Loucy (cell line): ENCODE data around the gene UBALD2.
"Not testable (repeated sequence)": the region's sequence is repeated elsewhere in the genome, so short reads cannot be mapped to it uniquely, and the experiment has no call there.

Experiments used
- H2AFZ ChIP-seq: fragments of 200-600 bp; sonication (generic); 2 replicates; pipeline ENCODE4 v1.6.0; 2016; ENCODE audit warnings: antibody characterized with exemption, mild to moderate bottlenecking, low read length, moderate library complexity
- H3F3A ChIP-seq: fragments of 200-600 bp; 2 replicates; pipeline ENCODE4 v1.6.0; 2016; ENCODE audit warnings: antibody characterized with exemption, low read depth, mild to moderate bottlenecking
- H3K27me3 ChIP-seq: fragments of 200-600 bp; sonication (generic); 2 replicates; pipeline ENCODE4 v1.6.1; 2014; ENCODE audit warnings: low read length, mild to moderate bottlenecking; ENCODE audit not compliant: insufficient read depth, poor library complexity, severe bottlenecking
- H3K36me3 ChIP-seq: fragments of 200-600 bp; sonication (generic); 2 replicates; pipeline ENCODE4 v1.6.1; 2016; ENCODE audit warnings: low read length; ENCODE audit not compliant: insufficient read depth
- H3K4me1 ChIP-seq: fragments of 200-600 bp; sonication (generic); 2 replicates; pipeline ENCODE4 v1.5.1; 2014; ENCODE audit warnings: low read length, mild to moderate bottlenecking; ENCODE audit not compliant: insufficient read depth, poor library complexity, severe bottlenecking
- H3K4me2 ChIP-seq: fragments of 200-600 bp; sonication (generic); 2 replicates; pipeline ENCODE4 v1.6.0; 2014; ENCODE audit warnings: antibody characterized with exemption, low read length, low read depth, mild to moderate bottlenecking; ENCODE audit not compliant: poor library complexity, severe bottlenecking
- H3K4me3 ChIP-seq: fragments of 200-600 bp; sonication (generic); 2 replicates; pipeline ENCODE4 v1.5.1; 2014; ENCODE audit warnings: low read length, mild to moderate bottlenecking, mixed read lengths; ENCODE audit not compliant: poor library complexity, severe bottlenecking
- H3K79me2 ChIP-seq: fragments of 200-600 bp; sonication (generic); 2 replicates; pipeline ENCODE4 v1.6.1; 2014; ENCODE audit warnings: low read length; ENCODE audit not compliant: insufficient read depth
- H3K9ac ChIP-seq: fragments of 200-600 bp; sonication (generic); 2 replicates; pipeline ENCODE4 v1.6.0; 2014; ENCODE audit warnings: mild to moderate bottlenecking, low read depth, low read length, moderate library complexity; ENCODE audit not compliant: poor library complexity, severe bottlenecking
- H3K9me2 ChIP-seq: fragments of 200-600 bp; sonication (generic); replicated peaks from 2 replicates; pipeline ENCODE4 v1.6.1; 2016; ENCODE audit warnings: low read depth, low read length, mixed read lengths
- H3K9me3 ChIP-seq: fragments of 200-600 bp; sonication (generic); 2 replicates; pipeline ENCODE4 v1.6.1; 2014; ENCODE audit warnings: mild to moderate bottlenecking, antibody characterized with exemption, low read length, low read depth; ENCODE audit not compliant: insufficient read depth
- H4K20me1 ChIP-seq: fragments of 200-600 bp; sonication (generic); 2 replicates; pipeline ENCODE4 v1.6.0; 2014; ENCODE audit warnings: antibody characterized with exemption, low read length, mild to moderate bottlenecking; ENCODE audit not compliant: insufficient read depth, poor library complexity, severe bottlenecking
- CTCF ChIP-seq: fragments of 200-600 bp; sonication (generic); conservative IDR thresholded peaks from 2 replicates; pipeline ENCODE4 v1.5.1; 2014; ENCODE audit warnings: mild to moderate bottlenecking, antibody characterized with exemption, low read length
- EZH2phosphoT487 ChIP-seq: fragments of 200-600 bp; IDR thresholded peaks from 2 replicates; pipeline ENCODE4 v1.6.1; 2018; ENCODE audit warnings: antibody characterized with exemption, mild to moderate bottlenecking, moderate library complexity, borderline replicate concordance

The UBALD2 gene

GRCh38 chr17:76253841-76254240 lies 11.3 kb upstream of the UBALD2 start:
- TF ChIP-seq CTCF, result no peak
- TF ChIP-seq EZH2phosphoT487, result no peak
- Histone ChIP-seq H3K4me2 (no peak overlapping the region), H3K79me2 (no peaks in the 10 kb centered on the region), H3K27me3 (no peaks in the 10 kb centered on the region), H3K9me2 (no peaks in the 10 kb centered on the region), H3F3A (no peaks in the 10 kb centered on the region), H3K4me3 (no peak overlapping the region), H2AFZ (no peak overlapping the region), H3K9ac (no peak overlapping the region), H3K4me1 (peaks cover 15% of the 10 kb centered on the region), H4K20me1 (no peaks in the 10 kb centered on the region), H3K36me3 (no peaks in the 10 kb centered on the region), H3K9me3 (no peaks in the 10 kb centered on the region)

GRCh38 chr17:76254275-76254674 lies 10.9 kb upstream of the UBALD2 start:
- Histone ChIP-seq H3K4me3 (no peak overlapping the region), H2AFZ (no peak overlapping the region), H4K20me1 (no peaks in the 10 kb centered on the region), H3K36me3 (no peaks in the 10 kb centered on the region), H3K27me3 (no peaks in the 10 kb centered on the region), H3K4me1 (peaks cover 15% of the 10 kb centered on the region), H3K4me2 (no peak overlapping the region), H3F3A (no peaks in the 10 kb centered on the region), H3K9ac (no peak overlapping the region), H3K9me2 (no peaks in the 10 kb centered on the region), H3K79me2 (no peaks in the 10 kb centered on the region), H3K9me3 (no peaks in the 10 kb centered on the region)
- TF ChIP-seq CTCF (no peak), EZH2phosphoT487 (no peak)

- H3K9ac ChIP-seq, result no peak overlapping the region
- no peaks in the 10 kb centered on the region for H3K9me3 ChIP-seq
- H3K9me2 ChIP-seq, result no peaks in the 10 kb centered on the region
- H3F3A ChIP-seq, result no peaks in the 10 kb centered on the region
- H4K20me1 ChIP-seq, result no peaks in the 10 kb centered on the region
- H3K36me3 ChIP-seq, result no peaks in the 10 kb centered on the region
- H3K4me1 ChIP-seq, result peaks cover 15% of the 10 kb centered on the region
- H3K79me2 ChIP-seq, result no peaks in the 10 kb centered on the region
- TF ChIP-seq CTCF (no peak), EZH2phosphoT487 (no peak)
- no peak overlapping the region for H3K4me2 ChIP-seq
- no peak overlapping the region for H2AFZ ChIP-seq
- no peaks in the 10 kb centered on the region for H3K27me3 ChIP-seq
- no peak overlapping the region for H3K4me3 ChIP-seq
Measured at GRCh38 chr17:76255801-76256429, 9.2 kb upstream of the UBALD2 start.

GRCh38 chr17:76256430-76257050 lies 8.6 kb upstream of the UBALD2 start:
- not testable (repeated sequence) for H4K20me1 ChIP-seq, H3K79me2 ChIP-seq, H3F3A ChIP-seq, H3K9ac ChIP-seq, H3K9me2 ChIP-seq, H3K27me3 ChIP-seq, H2AFZ ChIP-seq, H3K4me2 ChIP-seq, H3K4me3 ChIP-seq, H3K9me3 ChIP-seq, H3K36me3 ChIP-seq
- peaks cover 15% of the 10 kb centered on the region for H3K4me1 ChIP-seq
